ENCODE data around the gene KRTAP1-4.
A peak's percentile ranks its signal among the peaks of the same experiment; 100 is the strongest.
"Not testable (repeated sequence)": the region's sequence is repeated elsewhere in the genome, so short reads cannot be mapped to it uniquely, and the experiment has no call there.

Gene KRTAP1-4

DNA sequence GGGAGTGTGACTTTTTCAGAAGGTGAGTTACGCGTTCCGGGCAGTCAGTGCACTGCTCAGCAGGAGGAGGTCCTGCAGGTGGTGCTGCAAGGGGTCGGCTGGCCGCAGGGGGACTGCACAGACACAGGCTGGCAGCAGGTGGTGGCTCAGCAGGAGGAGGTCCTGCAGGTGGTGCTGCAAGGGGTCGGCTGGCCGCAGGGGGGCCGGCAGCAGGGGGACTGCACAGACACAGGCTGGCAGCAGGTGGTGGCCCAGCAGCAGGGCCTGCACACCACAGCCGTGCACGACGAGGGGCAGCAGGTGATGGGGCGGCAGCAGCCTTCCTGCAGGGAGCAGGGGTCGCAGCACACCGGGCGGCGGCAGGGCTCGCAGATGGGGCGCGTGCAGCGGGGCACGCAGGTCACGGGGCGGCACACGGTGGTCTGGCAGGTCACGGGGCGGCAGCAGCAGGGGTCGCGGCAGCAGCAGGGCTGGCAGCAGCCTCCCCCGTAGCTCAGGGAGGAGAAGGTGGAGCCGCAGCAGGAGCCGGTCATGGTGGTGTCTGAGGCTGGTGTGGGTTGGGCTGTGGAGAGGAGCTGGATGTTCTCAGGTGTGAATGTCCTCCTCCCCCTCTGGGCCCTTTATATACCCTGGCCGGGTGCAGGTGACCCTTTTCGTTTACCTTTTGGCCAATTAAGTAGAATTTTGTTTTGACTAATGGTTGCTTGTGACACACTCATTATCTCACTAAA lies 16.9 kb upstream of the KRTAP1-4 start, which contains the start of gene KRTAP2-1:
KRTAP2-1 (minus strand) TSS at position 582 of the 731 bp plus-strand sequence; CDS start at position 533, 49 bp downstream.
- FAIRE-seq, result not testable (repeated sequence)

DNA sequence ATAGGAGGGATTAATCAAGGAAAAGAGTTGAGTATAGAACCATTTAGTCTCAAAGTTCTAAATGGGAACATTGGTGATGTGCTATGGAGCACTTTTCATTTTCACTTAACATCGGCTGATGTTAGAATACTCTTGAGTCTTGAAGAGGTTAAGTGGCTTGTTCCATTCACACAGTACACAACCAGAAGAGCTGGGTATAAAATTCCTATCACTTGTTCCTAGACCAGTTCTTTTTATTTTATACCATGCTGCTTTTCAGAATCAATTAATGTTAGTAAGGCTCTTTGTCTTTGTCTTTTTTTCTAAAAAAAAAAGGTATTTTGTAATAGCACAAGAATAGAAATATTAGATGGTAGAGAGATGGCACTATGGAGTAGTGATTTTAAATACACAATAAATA lies 13.0 kb upstream of the KRTAP1-4 start:
- no peak for FAIRE-seq

DNA sequence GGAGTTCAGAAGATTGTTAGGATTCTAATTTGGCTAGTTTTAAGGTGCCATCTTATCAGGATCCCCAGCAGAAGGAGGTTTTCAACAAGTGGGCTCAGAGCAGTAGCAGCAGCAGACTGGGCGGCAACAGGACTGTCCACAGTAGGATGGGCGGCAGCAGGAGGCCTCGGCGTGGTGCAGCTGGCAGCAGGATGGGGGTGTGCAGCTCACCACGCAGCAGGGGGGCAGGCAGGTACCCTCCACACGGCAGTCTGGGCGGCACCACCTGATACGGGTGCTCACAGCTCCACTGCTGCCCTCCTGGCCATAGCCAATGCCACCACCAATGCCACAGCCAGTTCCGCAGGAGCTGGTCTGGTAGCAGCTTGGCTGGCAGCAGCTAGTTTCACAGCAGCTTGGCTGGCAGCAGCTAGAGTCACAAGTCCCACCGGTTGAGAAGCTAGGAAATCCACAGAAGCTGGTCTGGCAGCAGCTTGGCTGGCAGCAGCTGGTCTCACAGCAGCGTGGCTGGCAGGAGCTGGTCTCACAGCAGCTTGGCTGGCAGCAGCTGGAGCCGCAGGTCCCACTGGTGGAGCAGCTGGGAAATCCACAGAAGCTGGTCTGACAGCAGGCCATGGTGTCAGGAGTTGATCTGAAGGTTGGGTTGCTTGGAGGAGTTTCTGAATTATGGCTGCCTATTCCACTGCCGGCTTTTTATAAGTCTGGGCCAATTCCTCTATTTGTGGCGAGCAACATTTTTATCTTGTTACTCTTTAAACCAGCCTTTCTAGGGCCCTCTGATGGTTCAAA lies 11.0 kb upstream of the KRTAP1-4 start, which contains the start of gene KRTAP1-1:
KRTAP1-1 (minus strand) TSS at position 668 of the 789 bp plus-strand sequence; CDS start at position 615, 53 bp downstream.
- FAIRE-seq, result not testable (repeated sequence)

DNA sequence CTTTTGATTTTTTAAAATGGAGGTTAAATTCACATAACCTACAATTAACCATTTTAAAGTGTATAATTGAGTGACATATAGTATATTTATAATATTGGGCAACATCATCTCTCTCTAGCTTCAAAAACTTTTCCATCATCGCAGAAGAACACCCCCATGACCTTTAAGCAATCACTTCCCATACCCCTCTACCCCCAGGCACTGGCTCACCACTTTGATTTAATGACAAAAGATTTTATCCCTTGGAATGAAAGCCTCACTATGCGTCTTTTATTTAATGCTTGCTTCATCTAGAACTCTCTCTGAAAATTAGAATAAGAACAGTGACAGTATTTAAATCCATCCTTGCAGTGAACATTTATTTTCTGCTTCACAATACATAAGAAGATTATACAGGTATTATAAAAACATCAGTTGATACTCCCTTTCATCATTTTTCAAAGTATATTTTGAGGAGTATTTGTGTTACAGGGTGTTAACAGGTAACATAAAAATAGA lies 7.9 kb upstream of the KRTAP1-4 start:
- FAIRE-seq, result no peak

DNA sequence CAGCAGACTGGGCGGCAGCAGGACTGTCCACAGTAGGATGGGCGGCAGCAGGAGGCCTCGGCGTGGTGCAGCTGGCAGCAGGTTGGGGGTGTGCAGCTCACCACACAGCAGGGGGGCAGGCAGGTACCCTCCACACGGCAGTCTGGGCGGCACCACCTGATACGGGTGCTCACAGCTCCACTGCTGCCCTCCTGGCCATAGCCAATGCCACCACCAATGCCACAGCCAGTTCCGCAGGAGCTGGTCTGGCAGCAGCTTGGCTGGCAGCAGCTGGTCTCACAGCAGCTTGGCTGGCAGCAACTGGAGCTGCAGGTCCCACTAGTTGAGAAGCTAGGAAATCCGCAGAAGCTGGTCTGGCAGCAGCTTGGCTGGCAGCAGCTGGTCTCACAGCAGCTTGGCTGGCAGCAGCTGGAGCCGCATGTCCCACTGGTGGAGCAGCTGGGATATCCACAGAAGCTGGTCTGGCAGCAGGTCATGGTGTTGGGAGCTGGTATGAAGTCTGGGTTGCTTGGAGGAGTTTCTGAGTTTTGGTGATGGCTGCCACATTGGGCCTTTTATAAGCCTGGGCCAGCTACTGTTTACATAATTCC lies 4.4 kb upstream of the KRTAP1-4 start, which contains the start of gene KRTAP1-3:
KRTAP1-3 (minus strand) TSS at position 529 of the 590 bp plus-strand sequence; CDS start at position 476, 53 bp downstream.
- FAIRE-seq, result not testable (repeated sequence)

DNA sequence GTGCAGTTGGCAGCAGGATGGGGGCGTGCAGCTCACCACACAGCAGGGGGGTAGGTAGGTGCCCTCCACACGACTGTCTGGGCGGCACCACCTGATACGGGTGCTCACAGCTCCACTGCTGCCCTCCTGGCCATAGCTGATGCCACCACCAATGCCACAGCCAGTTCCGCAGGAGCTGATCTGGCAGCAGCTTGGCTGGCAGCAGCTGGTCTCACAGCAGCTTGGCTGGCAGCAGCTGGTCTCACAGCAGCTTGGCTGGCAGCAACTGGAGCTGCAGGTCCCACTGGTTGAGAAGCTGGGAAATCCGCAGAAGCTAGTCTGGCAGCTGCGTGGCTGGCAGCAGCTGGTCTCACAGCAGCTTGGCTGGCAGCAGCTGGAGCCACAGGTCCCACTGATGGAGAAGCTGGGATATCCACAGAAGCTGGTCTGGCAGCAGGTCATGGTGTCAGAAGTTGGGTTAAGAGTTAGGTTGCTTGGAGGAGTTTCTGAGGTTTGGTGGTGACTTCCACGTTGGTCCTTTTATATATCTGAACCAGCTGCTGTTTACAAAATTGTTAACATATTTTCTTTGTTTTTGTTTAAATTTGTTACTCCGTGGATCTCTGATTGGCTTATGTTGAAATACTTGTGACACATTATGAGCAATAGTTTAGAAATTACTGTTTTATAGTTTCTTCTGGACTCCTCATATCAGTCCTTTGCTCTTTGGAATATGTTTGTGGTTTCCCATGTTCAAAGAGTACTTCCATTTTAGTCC lies 3.1 kb downstream of the KRTAP1-4 start, which contains the start of gene KRTAP1-5:
KRTAP1-5 (minus strand) TSS at position 494 of the 757 bp plus-strand sequence; CDS start at position 441, 53 bp downstream.
- no peak for FAIRE-seq

DNA sequence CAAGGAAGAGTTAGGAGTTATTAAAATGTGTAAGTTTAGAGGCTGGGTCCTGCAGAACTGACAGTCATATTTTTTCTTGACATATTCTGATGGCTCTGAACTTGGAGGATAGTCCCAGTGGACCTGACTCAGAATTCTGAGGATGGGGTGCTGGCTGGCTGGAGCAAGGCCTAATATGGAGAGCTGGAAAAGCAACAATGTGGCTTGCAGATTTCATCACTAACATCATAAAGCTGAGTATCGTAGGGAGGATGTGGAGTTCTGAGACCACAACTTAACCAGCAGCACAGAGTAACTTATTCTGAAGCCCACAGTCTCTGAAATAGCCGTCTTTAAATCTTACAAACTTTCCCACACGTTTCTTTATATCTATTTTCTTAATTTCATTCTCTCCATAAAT lies 5.3 kb downstream of the KRTAP1-4 start:
- no peak for FAIRE-seq

DNA sequence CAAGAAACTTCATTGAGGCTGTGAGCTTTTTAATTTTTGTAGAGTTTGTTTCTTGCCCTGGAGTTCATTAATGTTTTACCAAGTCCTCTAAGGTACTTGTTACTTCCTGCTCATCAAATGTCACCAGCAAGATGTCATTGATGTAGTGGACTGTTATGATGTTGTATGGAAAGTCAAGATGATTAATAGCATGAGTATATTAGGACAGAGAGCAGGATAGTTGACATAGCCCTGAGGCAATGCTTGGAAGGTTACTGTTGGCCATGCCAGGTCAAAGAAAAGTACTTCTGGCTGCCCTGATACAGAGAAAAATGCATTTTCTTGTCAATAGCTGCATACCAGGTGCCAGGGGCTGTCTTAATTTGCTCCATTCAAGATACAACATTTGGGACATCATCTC lies 9.7 kb downstream of the KRTAP1-4 start:
- no peak for FAIRE-seq

DNA sequence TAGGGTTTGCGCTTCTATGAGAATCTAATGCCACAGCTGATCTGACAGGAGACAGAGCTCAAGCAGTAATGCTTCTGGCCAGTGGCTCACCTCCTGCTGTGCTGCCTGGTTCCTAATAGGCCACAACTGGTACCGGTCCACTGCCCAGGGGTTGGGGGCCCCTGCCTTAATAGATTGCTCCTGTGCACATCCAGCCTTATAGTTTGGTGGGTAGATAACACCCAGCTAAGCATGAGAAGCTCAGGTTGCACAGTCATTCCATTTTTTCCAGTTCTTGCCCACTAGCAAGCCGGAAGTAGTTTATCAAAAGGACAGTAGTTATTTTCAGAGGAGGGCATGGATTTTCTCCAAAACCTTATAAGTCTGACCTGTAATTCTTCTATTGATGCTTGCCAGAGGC lies 10.6 kb downstream of the KRTAP1-4 start:
- FAIRE-seq, result no peak

DNA sequence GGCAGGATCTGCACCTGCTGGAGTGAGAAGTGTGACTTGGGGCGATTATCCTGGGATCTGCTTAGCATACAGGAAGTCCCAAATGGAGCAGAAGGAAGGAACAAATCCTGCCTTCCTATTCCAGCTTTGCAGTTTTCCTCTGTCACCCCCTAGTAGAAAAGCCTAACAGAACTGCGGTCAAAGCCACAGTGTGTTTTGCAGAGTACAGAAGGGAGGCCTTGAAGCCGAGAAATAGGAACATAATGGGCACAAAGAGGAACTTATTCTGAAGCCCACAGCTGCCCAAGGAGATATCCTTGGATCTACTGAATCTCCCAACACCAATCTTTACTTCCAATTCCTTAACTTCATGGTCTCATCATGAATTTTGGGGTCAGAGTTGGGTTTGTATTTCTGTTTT lies 11.5 kb downstream of the KRTAP1-4 start:
- no peak for FAIRE-seq

DNA sequence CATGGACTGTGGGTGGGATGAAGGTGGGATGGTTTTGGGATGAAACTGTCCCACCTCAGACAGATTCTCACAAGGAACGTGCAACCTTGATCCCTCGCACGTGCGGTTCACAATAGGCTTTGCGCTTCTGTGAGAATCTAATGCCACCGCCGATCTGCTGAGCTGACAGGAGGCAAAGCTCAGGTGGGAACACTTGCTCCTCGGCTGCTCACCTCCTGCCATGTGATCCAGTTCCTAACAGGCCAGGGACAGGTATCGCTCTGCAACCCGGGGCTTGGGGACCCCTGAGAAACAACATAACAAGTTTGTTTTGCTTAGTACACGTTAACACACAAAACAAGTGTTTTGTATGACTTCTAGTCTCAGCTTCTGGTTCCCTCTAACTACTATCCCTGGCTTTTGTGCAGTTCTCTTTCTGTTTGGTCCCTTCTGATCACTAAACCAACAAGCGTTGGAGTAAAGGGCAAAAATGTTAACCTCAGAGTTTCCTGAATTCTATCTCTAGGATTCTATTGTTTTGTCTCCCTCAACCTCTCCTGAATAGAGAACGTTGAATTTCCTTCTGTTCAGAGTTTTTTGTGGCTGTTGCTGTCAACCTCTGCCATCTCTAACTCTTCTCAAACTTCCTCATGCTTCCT lies 13.3 kb downstream of the KRTAP1-4 start:
- FAIRE-seq, result no peak

DNA sequence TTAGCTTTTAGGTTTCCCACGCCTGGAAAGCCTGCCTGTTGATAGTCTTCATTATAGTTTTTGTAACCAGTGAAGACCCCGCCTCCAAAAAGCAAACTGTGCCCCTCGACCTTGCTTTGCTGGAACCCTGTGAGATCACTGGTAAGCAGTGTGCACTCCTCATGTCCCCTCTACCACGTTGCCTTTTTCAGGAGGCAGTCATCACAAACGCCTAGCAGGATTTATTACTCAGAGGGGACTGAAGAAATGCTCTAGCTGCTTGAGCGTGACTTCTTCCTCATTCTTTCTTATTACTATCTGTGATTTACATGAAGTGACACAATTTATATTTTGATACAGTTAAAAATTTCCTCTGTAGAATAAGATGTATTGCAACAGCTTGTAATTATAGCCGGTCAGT lies 14.5 kb downstream of the KRTAP1-4 start:
- FAIRE-seq, result no peak

DNA sequence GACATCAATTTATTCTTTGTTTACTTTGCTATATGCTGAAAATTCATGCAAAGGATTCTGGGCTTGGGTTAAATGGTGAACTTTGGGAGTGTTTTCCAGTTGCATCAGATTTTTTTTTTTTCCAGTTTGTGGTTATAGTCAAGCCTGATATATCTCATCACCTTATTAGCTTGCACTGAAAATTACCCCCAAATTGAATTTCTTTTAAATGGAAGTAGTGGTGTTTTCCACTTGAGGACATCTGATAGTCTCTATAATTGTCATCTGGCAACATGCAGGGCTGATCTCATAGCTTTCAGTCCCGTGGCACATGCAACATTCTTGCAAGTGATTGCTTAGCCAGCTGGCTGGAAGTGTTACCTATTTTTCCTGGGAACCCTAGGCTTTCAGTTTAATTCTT lies 16.4 kb downstream of the KRTAP1-4 start:
- FAIRE-seq, result no peak

DNA sequence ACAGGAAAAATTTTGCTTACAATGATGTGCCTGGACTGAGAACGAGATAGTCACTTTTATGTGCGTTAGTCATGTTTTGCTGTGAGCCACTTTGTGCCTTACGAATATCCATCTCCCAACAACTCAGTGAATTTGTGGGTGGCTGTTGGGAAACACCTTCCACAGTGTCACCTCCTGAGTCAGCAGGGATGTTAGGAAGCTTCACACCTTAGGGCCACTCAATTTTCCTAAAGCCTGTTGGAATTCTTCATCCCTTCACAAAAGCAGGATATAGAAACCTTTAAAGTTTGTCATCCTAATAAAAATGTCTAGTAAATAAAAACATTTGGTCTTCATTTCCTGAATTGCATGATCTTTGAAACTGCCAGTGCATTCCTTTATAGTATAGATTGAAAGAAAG lies 16.8 kb downstream of the KRTAP1-4 start:
- peak; percentile 64 for FAIRE-seq

DNA sequence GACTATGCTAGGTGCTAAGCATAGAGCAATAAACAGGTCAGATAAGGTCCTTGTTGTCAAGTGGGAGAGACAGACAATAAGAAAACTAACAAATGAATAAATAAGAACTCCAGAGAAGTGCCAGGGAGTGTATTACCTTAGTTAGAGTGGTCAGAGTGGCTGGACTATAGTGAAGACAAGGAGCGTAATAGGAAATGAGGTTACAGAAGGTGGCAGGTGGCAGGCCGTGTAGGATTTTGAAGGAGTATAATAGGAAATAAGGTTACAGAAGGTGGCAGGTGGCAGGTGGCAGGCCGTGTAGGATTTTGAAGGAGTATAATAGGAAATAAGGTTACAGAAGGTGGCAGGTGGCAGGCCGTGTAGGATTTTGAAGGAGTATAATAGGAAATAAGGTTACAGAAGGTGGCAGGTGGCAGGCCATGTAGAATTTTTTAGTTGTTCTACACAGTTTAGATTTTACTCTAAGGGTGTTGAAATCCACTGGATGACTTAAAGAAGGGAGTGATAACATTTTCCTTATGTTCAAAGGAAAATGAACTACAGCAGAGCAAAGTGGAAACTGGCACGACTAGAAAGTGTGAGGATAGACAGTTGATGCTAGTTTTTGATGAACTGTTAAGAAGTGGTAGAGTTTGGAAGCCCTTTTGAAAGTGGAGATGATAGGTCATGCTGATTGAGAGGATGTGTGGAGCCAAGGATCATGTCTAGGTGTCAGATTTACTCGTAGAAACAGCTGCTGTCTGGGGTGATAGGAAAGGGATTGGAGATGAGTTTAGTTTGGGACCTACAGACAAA lies 17.5 kb downstream of the KRTAP1-4 start:
- FAIRE-seq, result no peak

DNA sequence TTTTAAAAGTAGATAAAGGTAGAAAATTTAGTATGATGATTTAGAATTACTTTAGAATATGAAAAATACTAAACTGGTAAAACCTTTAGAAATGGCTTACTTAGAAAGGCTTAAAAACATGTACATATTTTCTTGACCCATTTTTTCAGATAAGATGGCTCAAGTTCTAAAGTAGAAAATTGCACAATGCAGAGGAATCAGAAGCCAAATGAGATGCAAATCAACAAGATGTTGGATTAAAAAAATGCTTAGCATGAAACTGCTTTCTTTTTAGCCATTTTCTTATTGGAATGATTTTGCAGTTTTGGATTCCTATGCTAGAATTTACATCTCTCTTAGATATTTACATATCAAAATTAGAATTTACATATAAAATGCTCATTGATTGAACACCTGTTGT lies 19.6 kb downstream of the KRTAP1-4 start:
- FAIRE-seq, result no peak

DNA sequence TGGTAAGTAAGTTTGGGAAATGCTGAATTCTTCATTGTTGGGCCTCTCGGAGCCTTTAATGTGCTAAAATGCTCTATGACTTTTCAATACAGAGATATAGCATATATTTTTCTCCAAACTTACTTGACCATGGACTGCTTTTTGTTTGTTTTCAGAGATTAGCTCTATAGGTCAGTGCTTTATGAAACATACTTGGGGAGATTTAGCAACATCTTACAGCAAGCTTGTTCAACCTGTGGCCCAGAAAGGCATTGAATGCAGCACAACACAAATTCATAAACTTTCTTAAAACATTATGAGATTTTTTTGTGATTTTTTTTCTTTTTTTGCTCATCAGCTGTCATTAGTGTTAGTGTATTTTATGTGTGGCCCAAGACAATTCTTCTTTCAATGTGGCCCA lies 20.1 kb downstream of the KRTAP1-4 start:
- FAIRE-seq, result no peak

DNA sequence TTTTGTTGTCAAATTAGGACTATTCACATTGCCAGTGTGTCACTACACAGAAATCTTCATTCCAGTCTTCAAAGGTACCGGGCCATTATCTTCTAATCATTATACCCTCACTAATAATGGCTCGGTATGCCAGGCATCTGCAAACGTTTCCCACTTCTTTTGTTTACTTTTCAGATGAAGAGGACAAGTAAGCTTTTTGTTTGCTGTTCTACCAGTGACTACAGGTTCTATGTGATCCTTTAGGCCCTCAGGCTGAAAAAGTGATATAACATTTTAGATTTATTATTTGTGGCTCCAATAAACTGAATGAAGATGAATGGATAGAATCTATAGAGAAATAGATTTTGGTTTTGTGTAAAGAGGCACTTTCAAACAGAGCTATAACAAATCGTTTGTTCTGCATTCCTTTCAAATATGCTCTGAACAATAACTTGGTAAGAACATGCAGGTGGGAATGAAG lies 20.7 kb downstream of the KRTAP1-4 start:
- FAIRE-seq, result no peak

DNA sequence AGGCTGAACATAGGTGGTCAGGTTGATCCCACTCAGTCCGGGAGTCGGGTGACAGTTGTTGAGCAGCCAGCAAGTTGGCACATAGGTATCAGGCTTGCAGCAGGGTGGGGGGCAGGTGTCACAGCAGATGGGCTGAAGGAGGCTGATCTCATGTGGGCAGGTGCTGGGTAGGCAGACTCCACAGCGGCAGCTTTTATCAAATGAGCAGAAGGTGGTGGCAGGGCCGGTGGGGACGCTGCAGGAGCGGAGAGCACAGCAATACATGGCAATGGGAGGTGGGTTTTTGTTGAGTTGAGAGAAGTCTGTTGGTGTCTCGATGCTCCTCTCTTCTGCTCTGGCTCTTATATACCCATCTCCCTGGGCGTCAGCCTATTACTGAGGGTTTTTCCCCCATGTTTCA lies 21.2 kb downstream of the KRTAP1-4 start, which contains the start of gene KRTAP3-1:
KRTAP3-1 (minus strand) TSS at position 318 of the 400 bp plus-strand sequence; CDS start at position 264, 54 bp downstream.
- FAIRE-seq, result no peak

DNA sequence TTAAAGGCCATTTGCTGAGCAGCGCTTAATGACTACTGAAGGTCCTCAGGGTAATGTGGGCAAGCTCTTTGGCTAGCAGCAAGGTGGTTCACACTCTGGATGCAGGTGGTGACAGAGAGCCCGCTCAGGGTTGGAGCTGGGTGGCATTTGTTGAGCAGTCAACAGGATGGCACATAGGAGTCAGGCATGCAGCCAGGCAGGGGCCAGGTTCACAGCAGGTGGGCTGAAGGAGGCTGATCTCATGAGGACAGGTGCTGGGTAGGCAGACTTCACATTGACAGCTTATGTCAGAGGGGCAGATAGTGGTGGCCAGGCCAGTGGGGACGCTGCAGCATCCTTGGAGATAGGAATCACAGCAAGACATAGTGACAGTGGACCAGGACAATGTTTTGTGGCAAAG lies 25.6 kb downstream of the KRTAP1-4 start:
- no peak for FAIRE-seq

DNA sequence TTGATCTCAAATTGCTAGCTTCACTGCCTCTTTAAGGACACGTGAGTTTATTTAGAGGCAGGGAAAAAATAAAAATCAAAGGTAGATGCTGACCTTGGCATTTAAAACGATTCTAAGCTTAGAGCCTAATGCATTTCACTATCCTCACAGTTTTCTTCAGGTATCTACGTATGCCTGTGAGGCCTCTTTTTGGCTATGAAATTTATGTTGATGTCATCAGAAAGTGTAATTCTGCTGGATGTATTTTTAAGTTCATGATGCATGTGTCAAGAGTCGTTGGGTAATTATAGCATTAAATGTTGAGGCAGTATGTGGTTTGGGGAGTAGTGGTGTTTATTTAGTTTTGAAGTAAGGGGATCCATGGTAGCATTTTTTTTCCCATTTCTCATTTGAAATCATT lies 26.1 kb downstream of the KRTAP1-4 start:
- FAIRE-seq, result no peak

Measured in G401.6 (cell line).